GM18870 (cell line): Measurements from ENCODE around the gene ANKRD13D.

ENCODE experiments used
- ATAC-seq: cut with Tn5 transposase; IDR thresholded peaks from one replicate; pipeline ENCODE4 v1.9.1; 2021; ENCODE audit warnings: moderate library complexity; ENCODE audit not compliant: unreplicated experiment

The ANKRD13D gene

GRCh38 chr11:67285541-67286498 lies 3.3 kb upstream of the ANKRD13D start:
- ATAC-seq: no peak

DNA sequence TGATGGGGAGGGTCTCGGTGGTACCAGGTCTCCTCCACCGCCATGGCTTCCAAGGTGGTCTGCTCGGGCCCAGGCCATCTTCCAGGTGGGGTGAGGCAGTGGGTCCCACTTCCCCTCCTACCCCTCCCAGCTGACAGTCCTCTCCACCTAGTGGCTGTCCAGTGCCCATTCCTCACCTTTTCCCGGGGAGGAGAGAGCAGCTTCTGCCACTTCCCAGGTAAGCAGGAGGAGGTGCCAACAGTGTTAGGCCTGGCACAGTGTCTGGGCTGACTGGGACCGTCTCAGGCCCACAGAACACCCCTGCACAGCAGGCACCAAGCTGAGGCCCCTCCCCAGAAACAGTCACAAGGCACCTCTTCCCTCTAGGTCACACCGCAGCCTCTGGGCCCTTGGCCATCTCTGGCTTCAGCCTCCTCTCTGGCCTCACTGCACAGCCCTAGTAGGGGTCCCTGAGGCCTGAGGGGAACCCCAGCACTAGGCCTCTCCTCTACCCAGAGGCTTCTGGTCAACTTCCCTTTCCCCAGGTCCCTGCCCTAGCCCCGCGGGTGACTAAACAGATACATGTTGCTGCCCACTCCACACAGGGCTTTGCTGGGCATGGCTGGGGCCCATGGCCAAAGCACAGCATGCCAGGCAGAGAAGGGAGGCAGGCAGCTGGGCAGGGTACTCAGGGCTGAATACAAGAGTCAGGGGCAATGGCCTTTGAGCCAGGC lies 2.3 kb upstream of the ANKRD13D start:
- ATAC-seq: no peak

DNA sequence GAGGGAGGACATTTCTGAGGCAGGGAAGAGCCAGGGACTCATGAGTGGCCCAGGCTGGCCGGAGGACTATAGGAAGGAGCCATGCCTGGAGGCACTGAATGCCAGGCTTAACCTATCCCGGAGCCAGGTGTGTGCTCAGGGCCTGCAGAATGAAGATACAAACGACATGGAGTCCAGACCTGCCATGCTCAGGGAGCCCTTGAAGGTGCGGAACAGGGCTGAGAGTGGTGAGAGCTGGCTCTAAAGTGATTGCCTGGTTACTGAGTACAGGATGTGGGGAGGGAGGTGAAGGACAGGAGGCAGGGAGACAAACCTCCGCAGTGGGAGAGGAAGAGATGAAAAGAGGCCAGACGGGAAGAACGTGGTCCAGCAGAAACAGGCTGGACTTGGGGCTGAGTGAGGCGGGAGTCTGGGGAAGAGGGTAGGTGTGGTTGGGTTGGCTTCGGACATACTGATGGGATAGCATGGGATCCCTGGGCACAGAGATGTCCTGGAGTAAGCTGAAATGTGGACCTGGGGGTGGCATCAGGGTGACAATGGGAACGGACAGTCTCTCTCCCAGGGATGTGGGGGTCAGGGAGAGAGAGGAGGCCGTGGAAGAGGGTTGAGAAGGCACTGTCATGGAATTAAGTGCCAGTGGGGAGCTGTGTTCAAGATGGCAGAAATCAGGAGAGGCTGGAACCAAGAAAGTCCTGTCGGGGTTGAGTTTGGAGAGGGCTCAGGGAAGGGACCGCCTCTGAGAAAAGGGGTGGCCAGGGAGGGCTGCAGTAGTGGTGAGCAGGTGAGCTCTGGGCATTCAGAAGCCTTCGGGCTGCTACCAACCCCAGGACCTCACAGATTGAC lies 1.5 kb upstream of the ANKRD13D start:
- ATAC-seq: no peak

GRCh38 chr11:67288198-67288451 lies 978 bp upstream of the ANKRD13D start:
- ATAC-seq: no peak

- ATAC-seq: peak; percentile 40
Measured at GRCh38 chr11:67288452-67289225, 464 bp upstream of the ANKRD13D start.

- no peak for ATAC-seq
Measured at GRCh38 chr11:67289651-67290479, 762 bp downstream of the ANKRD13D start.

GRCh38 chr11:67290801-67291200 lies 1.7 kb downstream of the ANKRD13D start:
- ATAC-seq: no peak

DNA sequence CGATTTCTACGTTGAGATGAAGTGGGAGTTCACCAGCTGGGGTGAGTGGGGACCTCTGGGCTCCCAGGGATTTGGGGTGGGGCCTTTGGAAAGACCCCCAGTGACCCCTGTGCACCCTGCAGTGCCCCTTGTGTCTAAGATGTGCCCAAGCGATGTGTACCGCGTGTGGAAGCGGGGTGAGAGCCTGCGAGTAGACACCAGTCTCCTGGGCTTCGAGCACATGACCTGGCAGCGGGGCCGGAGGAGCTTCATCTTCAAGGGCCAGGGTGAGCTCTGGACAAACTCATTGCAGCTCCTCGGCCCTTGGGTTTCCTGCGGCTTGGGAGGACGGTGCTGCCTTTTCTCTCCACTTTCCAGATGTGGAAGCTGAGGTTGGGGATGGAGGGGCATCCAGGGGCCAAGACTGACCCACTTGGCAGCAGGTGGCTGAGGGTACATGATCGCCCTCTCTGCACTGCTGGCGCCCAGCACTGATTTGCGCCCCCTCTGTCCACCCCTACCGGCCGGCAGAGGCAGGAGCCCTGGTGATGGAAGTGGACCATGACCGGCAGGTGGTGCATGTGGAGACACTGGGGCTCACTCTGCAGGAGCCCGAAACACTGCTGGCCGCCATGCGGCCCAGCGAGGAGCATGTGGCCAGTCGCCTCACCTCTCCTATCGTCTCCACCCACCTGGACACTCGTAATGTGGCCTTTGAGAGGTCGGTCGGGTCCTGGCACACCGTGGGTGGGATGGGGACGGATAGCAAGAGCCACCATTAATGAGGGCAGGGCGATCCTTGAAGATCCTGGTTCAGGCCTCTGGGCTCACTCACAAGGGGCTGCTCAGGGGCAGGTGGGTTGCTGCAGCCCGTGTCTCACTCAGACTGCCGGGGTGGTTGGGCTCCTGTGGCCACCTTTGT lies 2.6 kb downstream of the ANKRD13D start:
- no peak for ATAC-seq

- no peak for ATAC-seq
Measured at GRCh38 chr11:67292671-67293070, 3.6 kb downstream of the ANKRD13D start.

DNA sequence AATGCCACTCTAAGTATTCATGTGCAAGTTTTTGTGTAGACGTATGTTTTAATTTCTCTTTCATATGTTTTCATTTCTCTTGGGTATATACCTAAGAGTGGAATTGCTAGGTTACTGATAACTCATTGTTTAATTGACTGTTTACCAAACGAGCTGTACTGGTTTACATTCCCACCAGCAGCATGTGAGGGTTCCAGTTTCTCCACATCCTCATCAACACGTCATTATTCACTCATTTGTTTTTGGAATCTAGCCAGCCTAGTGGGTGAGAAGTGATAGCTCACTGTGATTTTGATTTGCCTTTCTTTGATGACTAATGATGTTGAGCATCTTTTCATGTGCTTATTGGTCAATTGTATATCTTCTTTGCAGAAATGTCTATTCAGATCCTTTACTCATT lies 4.0 kb downstream of the ANKRD13D start:
- no peak for ATAC-seq

- no peak for ATAC-seq
Measured at GRCh38 chr11:67295846-67296245, 6.7 kb downstream of the ANKRD13D start.

- no peak for ATAC-seq
Measured at GRCh38 chr11:67298786-67299185, 9.7 kb downstream of the ANKRD13D start.

DNA sequence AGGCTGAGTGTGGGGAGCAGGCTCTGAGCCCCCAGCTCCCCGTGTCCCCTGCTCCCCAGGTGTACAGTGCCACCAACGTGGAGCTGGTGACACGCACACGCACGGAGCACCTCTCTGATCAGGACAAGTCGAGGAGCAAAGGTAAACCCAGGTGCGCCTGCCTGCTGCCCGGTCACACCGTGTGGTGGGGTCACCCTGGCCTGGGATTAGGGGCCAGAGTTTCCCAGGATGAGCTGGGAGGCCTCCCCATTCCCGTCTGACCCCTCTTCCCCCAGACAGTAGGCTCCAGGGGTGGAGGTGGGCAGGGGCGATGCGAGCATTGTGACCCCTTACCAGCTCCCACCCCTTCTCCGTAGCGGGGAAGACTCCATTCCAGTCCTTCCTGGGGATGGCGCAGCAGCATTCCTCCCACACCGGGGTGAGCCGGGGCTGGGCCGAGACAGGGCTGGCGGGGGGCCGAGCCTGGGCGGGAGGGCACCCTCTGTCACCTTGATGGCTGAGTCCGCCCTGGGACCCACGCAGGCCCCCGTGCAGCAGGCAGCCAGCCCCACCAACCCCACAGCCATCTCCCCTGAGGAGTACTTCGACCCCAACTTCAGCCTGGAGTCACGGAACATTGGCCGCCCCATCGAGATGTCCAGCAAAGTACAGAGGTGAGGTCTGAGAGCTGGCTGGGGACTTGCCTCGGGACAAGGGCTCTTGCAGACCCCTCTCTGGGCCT lies 10.5 kb downstream of the ANKRD13D start:
- ATAC-seq: no peak

GRCh38 chr11:67300256-67300755 lies 11.2 kb downstream of the ANKRD13D start:
- no peak for ATAC-seq

GRCh38 chr11:67300756-67301312 lies 11.7 kb downstream of the ANKRD13D start:
- no peak for ATAC-seq

- no peak for ATAC-seq
Measured at GRCh38 chr11:67301313-67301921, 12.3 kb downstream of the ANKRD13D start.

- no peak for ATAC-seq
Measured at GRCh38 chr11:67301951-67302516, 12.9 kb downstream of the ANKRD13D start.
